GM19372 (cell line): ENCODE measurements around the gene MSH3.

ENCODE experiments used
- ATAC-seq: cut with Tn5 transposase; IDR thresholded peaks from one replicate; pipeline ENCODE4 v1.9.1; 2021; ENCODE audit warnings: mild to moderate bottlenecking, low read depth, moderate library complexity; ENCODE audit not compliant: unreplicated experiment

MSH3 gene

GRCh38 chr5:80654391-80655230 lies at the start of gene MSH3, which contains the start of gene DHFR:
Gene MSH3, plus strand, starts transcription at chr5:80654652. Its CDS starts 76 bp downstream, at chr5:80654728.
Gene DHFR, minus strand, starts transcription at chr5:80654983. Its CDS starts 494 bp downstream, at chr5:80654489.
- peak; percentile 33 for ATAC-seq

GRCh38 chr5:80607343-80607742 lies 47.1 kb upstream of the MSH3 start:
- no peak for ATAC-seq

DNA sequence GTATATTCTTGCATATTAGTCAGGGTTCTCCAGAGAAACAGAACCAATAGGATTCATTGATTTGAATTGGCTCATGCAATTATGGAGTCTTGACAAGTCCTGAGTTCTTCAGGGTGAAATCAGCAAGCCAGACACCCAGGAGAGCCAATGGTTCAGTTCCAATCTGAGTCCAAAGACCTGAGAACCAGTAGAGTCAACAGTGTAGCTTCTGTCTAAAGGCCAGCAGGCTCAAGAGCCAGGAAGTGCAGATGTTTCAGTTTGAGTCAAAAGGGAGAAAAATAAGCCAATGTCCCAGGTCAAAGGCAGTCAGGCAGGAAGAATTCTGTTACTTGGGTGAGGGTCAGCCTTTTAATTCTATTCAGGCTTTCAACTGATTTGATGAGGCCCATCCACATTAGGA lies 46.6 kb upstream of the MSH3 start:
- peak; percentile 61 for ATAC-seq

DNA sequence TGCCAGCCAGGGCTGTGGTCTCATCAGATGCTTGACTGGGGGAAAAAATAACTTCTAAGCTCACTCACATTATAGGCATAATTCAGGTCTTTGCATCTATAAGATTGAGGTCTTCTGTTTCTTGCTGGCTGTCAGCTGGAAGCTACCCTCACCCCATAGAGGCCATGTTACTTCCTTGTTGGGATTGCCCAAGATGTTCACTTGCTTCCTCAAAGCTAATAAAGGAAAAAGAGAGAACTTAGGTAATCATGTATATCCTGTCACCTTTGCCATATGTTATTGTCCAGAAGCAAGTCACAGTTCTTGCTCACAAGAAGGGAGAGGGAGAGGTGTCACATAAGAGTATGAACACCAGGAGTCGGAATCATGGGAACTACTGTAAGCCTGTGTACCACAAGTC lies 45.7 kb upstream of the MSH3 start:
- no peak for ATAC-seq

GRCh38 chr5:80609692-80610091 lies 44.8 kb upstream of the MSH3 start:
- ATAC-seq, result no peak

DNA sequence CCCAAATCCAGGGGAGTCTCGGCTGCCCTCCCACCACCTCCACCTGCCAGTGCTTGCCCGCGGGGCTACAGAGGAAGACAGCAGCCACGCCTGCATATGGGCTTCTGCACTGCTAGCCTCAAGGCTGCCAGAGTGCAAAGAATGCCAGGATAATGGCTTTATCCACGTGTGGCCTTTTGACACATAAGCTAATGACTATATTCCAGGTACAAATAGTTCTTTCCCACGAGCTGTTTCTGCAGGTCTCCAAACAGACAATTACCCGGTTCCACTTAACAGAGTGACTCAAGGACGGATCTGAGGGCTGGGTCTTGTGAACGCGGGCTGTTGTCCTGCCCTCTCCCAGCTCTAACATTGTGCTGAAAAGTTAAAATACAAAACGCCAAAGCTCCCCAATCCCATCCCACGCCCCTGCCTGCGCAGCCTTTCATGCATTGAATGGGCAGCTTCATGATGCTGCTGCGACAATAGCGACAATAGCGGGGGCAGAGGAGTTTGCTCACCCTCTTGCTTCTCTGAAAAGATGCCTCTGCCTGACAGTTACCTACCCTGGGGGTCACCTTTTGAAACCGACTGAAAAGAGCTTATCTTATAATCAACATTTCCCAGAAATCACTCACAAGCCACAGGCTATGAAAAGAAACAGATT lies 39.1 kb upstream of the MSH3 start:
- ATAC-seq, result no peak

DNA sequence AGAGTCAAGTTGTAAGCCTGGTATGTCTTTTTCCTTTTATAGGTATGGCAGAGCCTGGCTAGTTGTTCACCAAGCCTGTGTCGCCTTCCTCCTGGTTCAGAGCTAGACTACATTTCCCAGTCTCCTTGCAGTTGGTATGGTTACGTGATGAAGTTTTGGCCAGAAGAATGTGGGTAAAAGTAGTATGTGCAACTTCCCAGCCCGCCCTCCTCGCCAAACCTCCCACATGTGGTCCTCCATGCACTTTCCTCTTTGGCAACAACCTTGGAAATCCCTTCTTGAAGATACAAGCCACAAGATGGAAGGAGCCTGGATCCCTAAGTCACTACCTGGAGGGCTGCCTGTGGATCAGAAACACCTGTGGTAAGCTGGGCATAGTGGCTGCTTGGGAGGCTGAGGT lies 36.0 kb upstream of the MSH3 start:
- no peak for ATAC-seq

DNA sequence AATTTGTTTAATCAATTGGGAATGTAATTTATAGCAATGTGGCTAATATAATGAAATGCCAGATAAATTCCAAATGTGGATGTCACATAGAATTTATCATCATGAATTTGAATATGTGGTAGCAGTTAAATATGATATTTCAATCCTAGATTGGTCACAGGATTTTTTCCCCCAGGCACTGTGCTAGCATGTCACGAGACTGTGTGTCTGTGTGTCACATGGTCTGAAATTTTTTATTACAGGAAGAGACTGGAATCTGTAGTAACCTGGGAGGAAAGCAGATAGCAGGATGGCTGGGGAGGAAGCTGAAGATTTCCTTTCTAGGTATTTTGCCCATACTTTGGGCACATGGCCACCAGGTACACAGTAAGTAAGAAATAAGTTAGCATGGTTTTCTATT lies 35.4 kb upstream of the MSH3 start:
- no peak for ATAC-seq

DNA sequence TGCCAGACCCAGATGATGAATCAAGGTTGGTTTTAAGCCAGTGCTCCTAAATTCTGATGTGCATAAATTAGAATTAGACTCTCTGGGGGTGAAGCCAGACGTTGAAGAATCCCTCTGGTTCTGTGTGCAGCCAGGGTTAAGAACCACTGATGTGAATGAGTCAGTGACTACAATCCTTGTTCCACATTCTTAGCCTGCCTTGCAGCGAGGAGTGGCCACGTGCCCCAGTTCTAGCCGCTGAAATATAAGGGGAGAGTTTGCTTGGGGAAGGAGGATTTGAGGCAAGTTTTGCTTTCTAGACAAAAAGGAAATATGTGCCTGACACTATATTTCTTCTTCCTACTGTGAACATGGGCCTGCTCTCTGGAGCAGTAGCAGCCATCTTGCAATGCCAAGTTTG lies 34.2 kb upstream of the MSH3 start:
- ATAC-seq, result no peak

DNA sequence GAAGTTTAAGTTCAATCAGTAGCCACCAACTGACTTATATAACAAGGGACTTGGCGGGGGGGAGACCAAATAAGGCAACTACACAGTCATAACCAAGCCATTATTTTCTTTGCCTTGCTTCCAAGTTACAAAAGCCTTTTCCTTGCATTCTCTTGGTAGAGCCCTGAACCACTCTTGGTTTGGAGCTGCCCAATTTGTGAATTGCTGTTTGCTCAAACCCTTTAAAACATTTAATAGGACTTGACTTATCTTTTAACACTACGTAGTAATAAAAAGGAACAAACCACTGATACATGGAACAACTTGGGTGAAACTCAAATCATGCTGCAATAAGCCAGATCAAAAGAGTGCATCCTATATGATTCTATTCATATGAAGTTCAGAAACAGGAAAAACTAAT lies 31.7 kb upstream of the MSH3 start:
- no peak for ATAC-seq

GRCh38 chr5:80623999-80624398 lies 30.5 kb upstream of the MSH3 start:
- no peak for ATAC-seq

DNA sequence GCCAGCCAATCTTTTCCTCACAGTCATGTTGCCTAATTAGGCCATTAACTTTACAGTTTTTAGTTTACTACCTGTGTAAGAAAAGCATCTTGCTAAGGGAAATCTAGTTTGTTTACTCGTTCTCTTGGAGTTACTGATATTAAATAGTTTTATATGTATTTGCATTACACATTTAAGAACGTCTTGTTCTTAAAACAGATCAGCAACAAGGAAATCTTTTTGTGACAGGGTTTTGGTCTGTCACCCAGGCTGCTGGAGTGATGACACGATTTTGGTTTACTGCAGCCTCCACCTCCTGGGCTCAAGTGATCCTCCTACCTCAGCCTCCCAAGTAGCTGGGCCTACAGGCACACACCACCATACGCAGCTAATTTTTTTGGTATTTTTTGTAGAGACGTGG lies 29.2 kb upstream of the MSH3 start:
- no peak for ATAC-seq

DNA sequence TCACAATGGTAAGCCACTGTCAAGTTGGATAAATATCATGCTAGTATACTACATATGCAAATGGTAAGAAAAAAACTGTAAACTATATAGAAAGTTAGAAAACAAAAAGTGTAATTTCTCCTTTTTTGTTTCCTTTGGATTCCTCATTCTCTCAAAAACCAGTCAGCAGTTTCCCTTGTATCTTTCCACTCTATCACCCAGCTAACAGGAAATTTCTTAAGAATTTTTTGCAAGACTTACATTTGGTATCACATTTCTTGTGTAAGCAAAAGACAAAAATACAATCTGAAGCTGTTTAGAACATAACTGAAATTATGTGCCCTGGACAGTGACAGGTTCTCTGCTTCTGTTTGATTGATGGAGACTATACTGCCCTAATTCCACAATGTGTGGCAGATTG lies 25.2 kb upstream of the MSH3 start:
- ATAC-seq, result no peak

DNA sequence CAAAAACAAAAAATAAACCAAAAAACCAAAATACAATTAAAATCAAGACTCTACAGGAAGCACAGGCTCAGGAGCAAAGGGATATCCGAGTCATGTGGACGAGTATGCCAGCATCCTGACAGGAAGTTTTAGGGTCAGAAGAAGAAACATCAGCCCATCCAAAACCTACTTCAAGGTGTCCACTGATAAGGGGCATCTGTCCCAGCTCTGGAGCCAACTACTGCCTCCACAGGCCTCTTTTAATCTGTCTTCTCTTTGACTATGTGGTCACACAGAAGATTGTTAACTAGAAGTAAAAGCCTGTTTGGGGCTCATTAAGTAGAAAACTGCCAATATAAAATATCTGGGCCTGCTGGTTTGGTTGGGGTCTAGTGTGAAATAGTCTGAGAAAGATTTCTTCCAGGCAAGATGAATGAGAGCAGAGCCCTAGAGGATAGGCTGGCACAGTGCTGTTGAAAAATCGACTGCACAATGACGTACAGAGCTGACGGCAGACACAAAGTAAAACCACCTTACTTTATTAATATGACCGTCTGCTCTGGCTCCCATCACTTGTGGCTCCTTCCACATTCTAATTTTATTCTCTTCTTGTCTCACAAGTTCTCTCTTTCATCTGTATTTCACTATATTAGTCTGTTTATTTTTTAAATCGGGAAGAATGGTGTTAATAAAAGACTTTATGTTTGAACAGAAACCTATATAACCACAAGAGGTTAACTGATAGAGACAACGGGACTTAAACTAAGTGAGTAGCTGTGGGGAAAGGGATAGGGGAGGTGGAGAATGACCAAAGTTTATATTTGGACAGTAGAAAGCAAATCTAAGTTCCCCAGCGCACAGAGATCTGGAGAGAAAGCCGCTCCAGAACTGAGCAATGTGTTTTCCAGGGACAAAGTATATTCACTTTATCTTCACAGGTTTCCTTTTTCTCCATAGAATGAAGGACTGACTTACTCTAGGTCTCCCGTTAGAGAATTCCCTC lies 22.9 kb upstream of the MSH3 start:
- ATAC-seq, result no peak

DNA sequence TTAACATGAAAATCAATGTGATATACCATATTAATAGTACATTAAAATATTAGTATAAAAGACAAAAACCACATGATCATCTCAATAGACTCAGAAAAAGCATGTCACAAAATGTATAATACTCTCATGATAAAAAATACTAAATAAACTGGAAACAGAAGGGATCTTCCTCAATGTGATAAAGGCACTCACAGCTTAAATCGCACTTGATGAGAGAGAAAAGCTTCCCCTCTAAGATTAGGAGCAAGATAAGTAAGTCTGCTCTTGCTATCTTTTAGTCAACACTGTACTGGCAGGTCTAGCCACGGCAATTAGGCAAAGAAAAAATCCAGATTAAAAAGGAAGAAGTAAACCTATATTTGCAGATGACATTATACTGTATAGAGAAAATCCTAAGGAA lies 21.8 kb upstream of the MSH3 start:
- ATAC-seq, result no peak

DNA sequence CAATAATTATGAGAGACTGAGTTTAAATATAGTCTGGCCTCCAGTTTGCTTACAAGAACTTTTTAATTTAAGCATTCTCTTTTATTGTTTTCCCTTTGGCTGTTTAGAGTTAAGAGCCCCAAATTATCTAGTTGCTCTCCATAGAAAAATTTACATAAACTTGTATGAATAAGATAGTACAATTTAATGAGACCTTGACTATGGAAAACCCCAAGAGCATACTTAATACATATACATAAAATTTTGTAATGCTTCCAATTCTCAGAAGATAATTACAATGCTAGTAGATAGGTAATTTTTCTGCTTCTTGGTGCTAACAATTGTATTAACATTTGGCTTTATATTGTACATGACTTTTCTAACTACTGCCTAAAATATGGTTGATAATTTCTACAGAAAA lies 20.3 kb upstream of the MSH3 start:
- no peak for ATAC-seq

DNA sequence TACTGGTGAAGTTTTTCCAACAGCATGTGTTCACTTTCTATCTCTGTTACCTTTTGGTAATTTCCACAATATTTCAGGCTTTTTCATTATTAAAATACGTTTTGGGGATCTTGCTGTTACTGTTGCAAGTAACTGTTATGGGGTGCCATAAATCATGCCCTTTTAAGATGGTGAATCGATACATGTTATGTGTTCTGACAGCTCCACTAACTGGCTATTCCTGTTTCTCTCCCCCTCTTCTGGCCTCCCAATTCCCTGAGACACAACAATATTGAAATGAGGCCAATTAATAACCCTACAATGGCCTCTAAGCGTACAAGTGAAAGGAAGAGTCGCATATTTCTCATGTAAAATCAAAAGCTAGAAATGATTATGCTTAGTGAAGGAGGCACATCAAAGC lies 13.1 kb upstream of the MSH3 start:
- ATAC-seq, result no peak

DNA sequence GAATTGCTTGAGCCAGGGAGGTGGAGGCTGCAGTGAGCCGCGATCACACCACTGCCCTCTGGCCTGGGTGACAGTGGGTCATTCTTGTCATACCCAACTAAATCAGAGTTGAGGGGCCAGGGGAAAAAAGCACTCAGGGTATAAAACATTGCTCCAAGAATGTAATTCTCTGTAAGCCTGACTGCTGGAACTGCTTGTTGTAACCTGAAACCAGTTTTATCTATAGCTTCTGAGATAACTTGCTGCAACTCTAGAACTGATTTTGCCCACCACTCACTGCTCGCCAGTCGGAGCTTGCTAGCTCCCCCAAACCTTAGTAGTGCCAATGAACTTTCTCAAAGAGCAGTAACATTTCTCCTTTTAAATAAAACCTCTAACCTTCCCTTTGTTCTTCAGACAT lies 9.6 kb upstream of the MSH3 start:
- ATAC-seq, result no peak

DNA sequence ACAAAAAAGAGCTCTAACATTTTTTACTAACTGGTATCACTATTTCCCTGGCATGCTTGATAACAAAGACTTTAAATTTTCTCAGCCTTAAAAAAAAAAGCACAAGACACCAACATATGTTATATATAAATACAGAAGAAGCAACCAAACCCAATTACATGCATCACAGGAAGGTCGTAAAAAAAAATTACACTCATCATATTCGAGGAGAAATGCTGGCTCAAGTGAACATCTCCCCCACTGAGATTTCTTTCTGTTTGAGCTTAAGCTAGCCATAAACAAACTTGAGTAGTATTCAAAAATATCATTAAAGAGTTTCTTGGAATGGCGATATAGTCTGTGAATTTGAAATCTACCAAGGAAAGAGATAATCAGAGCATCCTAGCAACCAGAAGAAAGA lies 7.5 kb upstream of the MSH3 start:
- no peak for ATAC-seq

- no peak for ATAC-seq
Measured at GRCh38 chr5:80653502-80653901, 950 bp upstream of the MSH3 start.

- ATAC-seq, result no peak
Measured at GRCh38 chr5:80654054-80654390, 430 bp upstream of the MSH3 start.
